ENCODE results near the gene RB1. TPM values are rescaled to one million over a fixed set of nuclear protein-coding genes. Genes with fewer than 3 reads are reported as not detected.

The RB1 gene
- total and polyA plus RNA-seq, 9 of the 15 experiments (the other 6 are each of a cell fraction or from before 2014, with no cell fraction given): 5.0 to 23.8 (median 17.9) TPM

GRCh38 chr13:48514793-48515192 is 211.2 kb downstream of the RB1 start:
- H3K36me3 ChIP-seq (ENCODE audit: control insufficient read depth, insufficient read depth, low read length): no peaks in the 10 kb centered on the region
- ATAC-seq: no peak
- 28% methylated on average over 3 of the region's 4 CpGs for WGBS (ENCODE audit: insufficient coverage, low coverage, missing lambda C conversion rate)
- no peaks in the 10 kb centered on the region for H3K9me3 ChIP-seq (replicated peaks; ENCODE audit: control insufficient read depth, insufficient read depth, low read depth, low read length)
- H4K20me1 ChIP-seq (replicated peaks; ENCODE audit: control insufficient read depth, insufficient read depth, low read length): no peaks in the 10 kb centered on the region
- no peak for FAIRE-seq
- H3K4me2 ChIP-seq (ENCODE audit: insufficient read depth, low read length): no peak overlapping the region
- no peak for TF ChIP-seq GATAD2A (IDR thresholded peaks at IDR 0.05)
- CTCF ChIA-PET (ENCODE audit: low intra/inter-chr PET ratio): no interaction called here
- H3K4me3 ChIP-seq: no peak overlapping the region
- in situ Hi-C loops (cut with MboI): no loop called here
- H3K79me2 ChIP-seq (ENCODE audit: control insufficient read depth, insufficient read depth, low read length): no peaks in the 10 kb centered on the region
- H3K9ac ChIP-seq (ENCODE audit: insufficient read depth in 1 of 2, low read depth in 2 of 2, low read length in 2 of 2): no peak overlapping the region
- no peaks in the 10 kb centered on the region for H3K4me1 ChIP-seq (replicated peaks in 1 of 2; ENCODE audit: control insufficient read depth in 2 of 2, insufficient read depth in 2 of 2, low read length in 2 of 2)
- no TSS peak for BruUV-seq (replicated peaks)
- DNase-seq (ENCODE audit: extremely low read depth in 1 of 4, low spot score in 3 of 4): no peak
- H3K27ac ChIP-seq (ENCODE audit: extremely low read depth, low read depth, low read length): no peak overlapping the region
- H2AFZ ChIP-seq (ENCODE audit: low read depth, low read length): no peak overlapping the region
- H3K27me3 ChIP-seq (ENCODE audit: control insufficient read depth in 2 of 2, insufficient read depth in 2 of 2, low read length in 2 of 2): no peaks in the 10 kb centered on the region
- H3K9me1 ChIP-seq (ENCODE audit: control insufficient read depth, insufficient read depth, low read length): no peaks in the 10 kb centered on the region
- intact Hi-C loops (cut with micrococcal nuclease): no loop called here
- POLR2A ChIA-PET: no interaction called here

- DNase-seq (ENCODE audit: extremely low read depth in 1 of 4, low spot score in 3 of 4) (no peak), FAIRE-seq (no peak), ATAC-seq (no peak)
- no peak overlapping the region for H3K4me2 ChIP-seq (ENCODE audit: insufficient read depth, low read length)
- no peak overlapping the region for H3K4me3 ChIP-seq
- no peaks in the 10 kb centered on the region for H3K4me1 ChIP-seq (replicated peaks in 1 of 2; ENCODE audit: control insufficient read depth in 2 of 2, insufficient read depth in 2 of 2, low read length in 2 of 2)
- CTCF ChIA-PET (ENCODE audit: low intra/inter-chr PET ratio): no interaction called here
- in situ Hi-C loops (cut with MboI): no loop called here
- intact Hi-C loops (cut with micrococcal nuclease): no loop called here
- no peaks in the 10 kb centered on the region for H4K20me1 ChIP-seq (replicated peaks; ENCODE audit: control insufficient read depth, insufficient read depth, low read length)
- BruUV-seq (replicated peaks): no TSS peak
- H3K27me3 ChIP-seq (ENCODE audit: control insufficient read depth in 2 of 2, insufficient read depth in 2 of 2, low read length in 2 of 2): no peaks in the 10 kb centered on the region
- H3K9me1 ChIP-seq (ENCODE audit: control insufficient read depth, insufficient read depth, low read length): no peaks in the 10 kb centered on the region
- POLR2A ChIA-PET: no interaction called here
- no peak for TF ChIP-seq CREB1 (IDR thresholded peaks at IDR 0.05)
- TF ChIP-seq CREB1 (CRISPR knock-in tag; IDR thresholded peaks at IDR 0.05): no peak
- no peak for TF ChIP-seq ATF1 (CRISPR knock-in tag; IDR thresholded peaks at IDR 0.05)
- TF ChIP-seq ATF1 (tag; IDR thresholded peaks at IDR 0.05): no peak
- TF ChIP-seq RCOR1 (IDR thresholded peaks at IDR 0.05; ENCODE audit: borderline replicate concordance in 1 of 2, low read depth in 2 of 2, low read length in 2 of 2): no peak
- no peak for TF ChIP-seq EZH2 (IDR thresholded peaks at IDR 0.05; ENCODE audit: borderline replicate concordance, low read depth, low read length)
- TF ChIP-seq ELK1 (CRISPR knock-in tag; IDR thresholded peaks at IDR 0.05): no peak
- TF ChIP-seq SLC30A9 (CRISPR knock-in tag; IDR thresholded peaks at IDR 0.05): no peak
- TF ChIP-seq POLR3A (IDR thresholded peaks at IDR 0.05; ENCODE audit: borderline replicate concordance, extremely low read depth, insufficient read depth, insufficient read length): no peak
- TF ChIP-seq POLR2G (IDR thresholded peaks at IDR 0.05; ENCODE audit: low read depth, low read length): no peak
- TF ChIP-seq NCOA4 (IDR thresholded peaks at IDR 0.05; ENCODE audit: partially characterized antibody): no peak
- TF ChIP-seq NR2C1 (IDR thresholded peaks at IDR 0.05): no peak
- no peak for TF ChIP-seq NR2C1 (tag; IDR thresholded peaks at IDR 0.05)
- no peak for TF ChIP-seq TCFL5 (CRISPR knock-in tag; conservative IDR thresholded peaks at IDR 0.05)
- TF ChIP-seq ZHX1 (conservative IDR thresholded peaks at IDR 0.05; ENCODE audit: low read length): no peak
- no peak for TF ChIP-seq POLR2A (conservative IDR thresholded peaks at IDR 0.05)
- WGBS (ENCODE audit: insufficient coverage, low coverage, missing lambda C conversion rate): 63% methylated on average over 6 of the region's 6 CpGs
- no peaks in the 10 kb centered on the region for H3K79me2 ChIP-seq (ENCODE audit: control insufficient read depth, insufficient read depth, low read length)
- H3K27ac ChIP-seq (ENCODE audit: extremely low read depth, low read depth, low read length): no peak overlapping the region
- H3K9ac ChIP-seq (ENCODE audit: insufficient read depth in 1 of 2, low read depth in 2 of 2, low read length in 2 of 2): no peak overlapping the region
- no peak overlapping the region for H2AFZ ChIP-seq (ENCODE audit: low read depth, low read length)
- no peaks in the 10 kb centered on the region for H3K36me3 ChIP-seq (ENCODE audit: control insufficient read depth, insufficient read depth, low read length)
- H3K9me3 ChIP-seq (replicated peaks; ENCODE audit: control insufficient read depth, insufficient read depth, low read depth, low read length): no peaks in the 10 kb centered on the region
Observed at GRCh38 chr13:48515732-48516131, 212.2 kb downstream of the RB1 start.

Data from K562 (cell line).